Mesenchymal stem cell (in vitro differentiated cells and primary cell): ENCODE measurements around the gene VPS4A.

Experiments
- DNase-seq: peaks from one replicate; pipeline ENCODE4 v3.0.0-alpha.2; 2013
- H2AFZ ChIP-seq: one replicate; pipeline ENCODE4 v1.6.1; 2013; ENCODE audit warnings: low read depth, mild to moderate bottlenecking, control low read depth, inconsistent platforms, low read length, moderate library complexity
- H2AK5ac ChIP-seq: 2 replicates; pipeline ENCODE4 v1.6.1; 2013; ENCODE audit warnings: low read length, moderate library complexity, mild to moderate bottlenecking, inconsistent platforms; ENCODE audit not compliant: severe bottlenecking
- H2BK120ac ChIP-seq: one replicate; pipeline ENCODE4 v1.6.1; 2013; ENCODE audit warnings: low read depth, mild to moderate bottlenecking, inconsistent platforms, low read length, moderate library complexity
- H2BK12ac ChIP-seq, 2 experiments: one replicate each; pipeline ENCODE4 v1.6.1; 2013; ENCODE audit warnings: inconsistent platforms in 2 of 2, low read length in 2 of 2, mild to moderate bottlenecking in 2 of 2, moderate library complexity in 2 of 2, control low read depth in 1 of 2
- H2BK15ac ChIP-seq: one replicate; pipeline ENCODE4 v1.6.1; 2013; ENCODE audit warnings: mild to moderate bottlenecking, low read depth, inconsistent platforms; ENCODE audit not compliant: poor library complexity, severe bottlenecking
- H2BK5ac ChIP-seq: 2 replicates; pipeline ENCODE4 v1.6.1; 2013; ENCODE audit warnings: low read depth, mild to moderate bottlenecking, low read length, control low read depth, inconsistent platforms; ENCODE audit not compliant: poor library complexity, severe bottlenecking
- H3K14ac ChIP-seq, 2 experiments: one replicate each; pipeline ENCODE4 v1.6.1; 2013; ENCODE audit warnings: inconsistent platforms in 2 of 2, low read length in 2 of 2, control low read depth in 1 of 2, mild to moderate bottlenecking in 1 of 2, moderate library complexity in 1 of 2
- H3K18ac ChIP-seq, 2 experiments: one replicate each; pipeline ENCODE4 v1.6.1; 2013; ENCODE audit warnings: inconsistent platforms in 2 of 2, low read length in 2 of 2, control low read depth in 1 of 2, low read depth in 1 of 2, mild to moderate bottlenecking in 1 of 2
- H3K23ac ChIP-seq, 2 experiments: one replicate each; pipeline ENCODE4 v1.6.1; 2013; ENCODE audit warnings: inconsistent platforms in 2 of 2, low read length in 2 of 2, mild to moderate bottlenecking in 2 of 2, moderate library complexity in 2 of 2, control low read depth in 1 of 2
- H3K27ac ChIP-seq: 2 replicates; pipeline ENCODE4 v1.5.1; 2013; ENCODE audit warnings: mild to moderate bottlenecking, moderate library complexity, low read length, control low read depth, inconsistent platforms; ENCODE audit not compliant: poor library complexity, severe bottlenecking
- H3K27me3 ChIP-seq, 2 experiments: 2 replicates each; pipeline versions ENCODE4 v1.6.1 to v1.7.0; 2013; ENCODE audit warnings: low read length in 2 of 2, mild to moderate bottlenecking in 2 of 2, moderate library complexity in 2 of 2, control low read depth in 1 of 2, inconsistent platforms in 1 of 2; ENCODE audit not compliant: control insufficient read depth in 1 of 2, insufficient read depth in 1 of 2
- H3K36me3 ChIP-seq, 2 experiments: 2 replicates each; pipeline versions ENCODE4 v1.6.1 to v1.7.0; 2013; ENCODE audit warnings: low read length in 2 of 2, control low read depth in 1 of 2, inconsistent platforms in 1 of 2, low read depth in 1 of 2, mild to moderate bottlenecking in 1 of 2; ENCODE audit not compliant: insufficient read depth in 2 of 2, control insufficient read depth in 1 of 2
- H3K4ac ChIP-seq, 2 experiments: one replicate each; pipeline ENCODE4 v1.6.1; 2013; ENCODE audit warnings: inconsistent platforms in 2 of 2, low read length in 2 of 2, mild to moderate bottlenecking in 2 of 2, moderate library complexity in 2 of 2, control low read depth in 1 of 2, low read depth in 1 of 2
- H3K4me1 ChIP-seq: 2 replicates; pipeline ENCODE4 v1.6.1; 2013; ENCODE audit warnings: low read depth, low read length, control low read depth; ENCODE audit not compliant: control insufficient read depth, insufficient read depth
- H3K4me2 ChIP-seq: 2 replicates; pipeline ENCODE4 v1.6.1; 2013; ENCODE audit warnings: low read length, mild to moderate bottlenecking, inconsistent platforms; ENCODE audit not compliant: poor library complexity, severe bottlenecking
- H3K4me3 ChIP-seq, 2 experiments: 2 replicates each; pipeline versions ENCODE4 v1.5.1 to v1.7.0; 2013; ENCODE audit warnings: low read length in 2 of 2, mild to moderate bottlenecking in 2 of 2, control low read depth in 1 of 2, low read depth in 1 of 2; ENCODE audit not compliant: insufficient read depth in 1 of 2
- H3K79me1 ChIP-seq: replicated peaks from 2 replicates; pipeline ENCODE4 v1.6.1; 2013; ENCODE audit warnings: mild to moderate bottlenecking, control low read depth, low read length, inconsistent platforms; ENCODE audit not compliant: poor library complexity, severe bottlenecking
- H3K9ac ChIP-seq: 2 replicates; pipeline ENCODE4 v1.7.0; 2013; ENCODE audit warnings: mild to moderate bottlenecking, low read length, moderate library complexity
- H3K9me3 ChIP-seq: 2 replicates; pipeline ENCODE4 v1.7.0; 2013; ENCODE audit warnings: mild to moderate bottlenecking, low read length; ENCODE audit not compliant: control insufficient read depth
- H4K8ac ChIP-seq: one replicate; pipeline ENCODE4 v1.6.1; 2013; ENCODE audit warnings: inconsistent platforms, mild to moderate bottlenecking, low read length, moderate library complexity
- H4K91ac ChIP-seq: one replicate; pipeline ENCODE4 v1.6.1; 2013; ENCODE audit warnings: mild to moderate bottlenecking, low read length, inconsistent platforms
- WGBS: methylation state at CpG from one replicate; pipeline ENCODE4 v1.1.7; 2013; ENCODE audit warnings: mixed read lengths; 5-methylcytosine and 5-hydroxymethylcytosine counted together

Gene VPS4A

GRCh38 chr16:69329369-69330285 is 18.5 kb downstream of the VPS4A start:
- H2BK5ac ChIP-seq = no peak overlapping the region
- 8% methylated on average over 65 of the region's 77 CpGs for WGBS
- peak overlapping the region; percentile 52 for H2BK15ac ChIP-seq
- H3K14ac ChIP-seq = peak overlapping the region in 1 of 2 experiments; percentile 85
- H3K18ac ChIP-seq = peak overlapping the region; percentile 60 to 92
- no peaks in the 10 kb centered on the region for H3K9me3 ChIP-seq
- H3K9ac ChIP-seq = peak overlapping the region; percentile 93
- peaks cover 43 to 72% of the 10 kb centered on the region in 2 experiments for H3K36me3 ChIP-seq
- H3K23ac ChIP-seq = peak overlapping the region; percentile 10 to 20
- H2BK120ac ChIP-seq = peak overlapping the region; percentile 11
- DNase-seq = peak; percentile 36
- H4K91ac ChIP-seq = peak overlapping the region; percentile 57
- H2AFZ ChIP-seq = peak overlapping the region; percentile 96
- H3K4me1 ChIP-seq = peaks cover 27% of the 10 kb centered on the region
- H2BK12ac ChIP-seq = peak overlapping the region in 1 of 2 experiments; percentile 2
- H3K79me1 ChIP-seq = peaks cover 17% of the 10 kb centered on the region
- H3K27me3 ChIP-seq = no peaks in the 10 kb centered on the region
- peak overlapping the region; percentile 87 for H3K4me2 ChIP-seq
- peak overlapping the region; percentile 82 for H4K8ac ChIP-seq
- H3K27ac ChIP-seq = no peak overlapping the region
- H2AK5ac ChIP-seq = no peak overlapping the region
- peak overlapping the region; percentile 90 to 95 for H3K4me3 ChIP-seq
- H3K4ac ChIP-seq = peak overlapping the region; percentile 73 to 90

DNA sequence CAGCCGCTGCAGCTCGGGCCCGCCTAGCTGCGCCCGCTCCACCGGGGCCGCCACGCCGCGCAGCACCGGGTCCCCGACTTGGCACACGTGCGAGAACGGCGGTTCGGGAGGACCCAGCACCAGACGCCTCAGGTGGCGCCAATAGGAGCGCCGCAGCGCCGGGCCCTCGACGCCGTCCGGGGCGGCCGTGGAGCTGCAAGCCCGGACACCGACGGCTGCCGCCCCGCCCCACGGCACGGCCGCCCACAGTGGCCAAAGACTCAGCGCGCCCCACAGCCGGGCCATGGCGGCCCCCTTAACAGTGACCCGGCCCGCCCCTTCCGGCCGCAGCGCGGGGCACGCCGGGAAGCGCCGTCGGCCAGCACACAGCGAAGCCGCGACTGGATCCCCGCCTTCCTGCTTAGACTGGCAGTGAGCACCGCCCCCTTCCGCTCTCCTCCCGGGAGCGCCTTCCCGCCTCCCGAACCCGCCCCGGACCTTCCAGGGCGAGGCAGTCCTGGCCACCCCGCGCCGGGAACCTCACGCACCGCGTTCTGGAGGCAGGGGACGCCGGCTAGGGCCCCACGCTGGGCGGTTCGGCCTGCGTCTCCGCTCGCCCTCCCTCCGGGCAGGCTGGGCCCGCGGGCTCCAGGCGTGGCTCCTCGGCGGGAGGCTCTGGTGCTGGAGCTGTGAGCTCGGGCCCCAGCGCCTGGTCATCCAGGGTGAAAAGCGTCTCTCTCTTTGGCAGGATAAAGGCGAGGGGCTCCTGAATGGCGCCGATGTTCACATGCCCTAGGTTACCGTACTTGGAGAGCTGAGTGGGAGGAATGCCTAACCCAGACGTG is 19.3 kb downstream of the VPS4A start, which contains the start of gene PDF:
TSS of gene PDF (minus strand) at position 303 of the 824 bp plus-strand sequence. CDS start at position 285, 18 bp downstream.
- WGBS = 2% methylated on average over 84 of the region's 93 CpGs

GRCh38 chr16:69334696-69335095 is 23.5 kb downstream of the VPS4A start:
- Histone ChIP-seq H3K4me2 (no peak overlapping the region), H3K14ac (no peak overlapping the region), H3K4me3 (no peak overlapping the region), H4K8ac (no peak overlapping the region), H3K36me3 (peaks cover 38 to 53% of the 10 kb centered on the region in 2 experiments), H2AK5ac (no peak overlapping the region), H3K9ac (no peak overlapping the region), H3K27me3 (no peaks in the 10 kb centered on the region), H3K9me3 (no peaks in the 10 kb centered on the region), H3K27ac (no peak overlapping the region), H3K4me1 (peaks cover 15% of the 10 kb centered on the region), H2BK120ac (no peak overlapping the region), H3K79me1 (peaks cover 26% of the 10 kb centered on the region), H4K91ac (no peak overlapping the region), H2BK12ac (no peak overlapping the region), H2BK5ac (no peak overlapping the region), H2AFZ (no peak overlapping the region), H3K18ac (no peak overlapping the region), H3K23ac (no peak overlapping the region), H3K4ac (no peak overlapping the region), H2BK15ac (no peak overlapping the region)
- DNase-seq = no peak
- 93% methylated on average over 9 of the region's 9 CpGs for WGBS

More for the DNA sequence above, 19.3 kb downstream of the VPS4A start, which contains the start of gene PDF:
- Histone ChIP-seq H2AK5ac (no peak within 1 kb of the TSS), H3K27ac (peak within 1 kb of the TSS; percentile 77), H2AFZ (peak within 1 kb of the TSS; percentile 96), H3K14ac (peak within 1 kb of the TSS in 1 of 2 experiments; percentile 85), H2BK15ac (peak within 1 kb of the TSS; percentile 52), H3K27me3 (no peaks in the 10 kb centered on the region), H3K9ac (peak within 1 kb of the TSS; percentile 93), H3K4ac (peak within 1 kb of the TSS; percentile 73 to 90), H2BK12ac (peak within 1 kb of the TSS in 1 of 2 experiments; percentile 2), H4K91ac (peak within 1 kb of the TSS; percentile 95), H3K18ac (peak within 1 kb of the TSS; percentile 78 to 92), H2BK5ac (peak within 1 kb of the TSS; percentile 62), H3K23ac (peak within 1 kb of the TSS; percentile 10 to 20), H3K79me1 (peaks cover 24% of the 10 kb centered on the region), H4K8ac (peak within 1 kb of the TSS; percentile 97), H3K9me3 (no peaks in the 10 kb centered on the region), H3K4me3 (peak within 1 kb of the TSS; percentile 90 to 95), H2BK120ac (peak within 1 kb of the TSS; percentile 58), H3K4me1 (peaks cover 27% of the 10 kb centered on the region), H3K4me2 (peak within 1 kb of the TSS; percentile 87), H3K36me3 (peaks cover 44 to 74% of the 10 kb centered on the region in 2 experiments)
- DNase-seq = peak; percentile 94
